Fibroblast of skin of right biceps (primary cell): ENCODE measurements around the gene IL1B.
"Not testable (repeated sequence)": the region's sequence is repeated elsewhere in the genome, so short reads cannot be mapped to it uniquely, and the experiment has no call there.

Source experiments
- DNase-seq: peaks from one replicate; pipeline ENCODE4 v3.0.0-alpha.2; 2013

The IL1B gene

GRCh38 chr2:112849956-112850355 lies 13.4 kb upstream of the IL1B start:
- DNase-seq, result no peak

GRCh38 chr2:112848833-112849232 lies 12.3 kb upstream of the IL1B start:
- DNase-seq, result no peak

GRCh38 chr2:112846031-112846430 lies 9.5 kb upstream of the IL1B start:
- no peak for DNase-seq

GRCh38 chr2:112843836-112844235 lies 7.3 kb upstream of the IL1B start:
- no peak for DNase-seq

GRCh38 chr2:112843288-112843687 lies 6.7 kb upstream of the IL1B start:
- DNase-seq, result no peak

GRCh38 chr2:112841295-112842044 lies 4.9 kb upstream of the IL1B start:
- no peak for DNase-seq

GRCh38 chr2:112840068-112840445 lies 3.5 kb upstream of the IL1B start:
- no peak for DNase-seq

- DNase-seq, result no peak
These were observed 3.0 kb upstream of the IL1B start for GRCh38 chr2:112839407-112840067.

- DNase-seq, result no peak
These were observed 417 bp downstream of the IL1B start for GRCh38 chr2:112836163-112836560.

- DNase-seq, result no peak
These were observed 930 bp downstream of the IL1B start for GRCh38 chr2:112835536-112836162.

- DNase-seq, result no peak
These were observed 1.5 kb downstream of the IL1B start for GRCh38 chr2:112835061-112835501.

- DNase-seq, result no peak
These were observed 2.1 kb downstream of the IL1B start for GRCh38 chr2:112834396-112835037.

- no peak for DNase-seq
These were observed 2.6 kb downstream of the IL1B start for GRCh38 chr2:112833976-112834375.

- DNase-seq, result not testable (repeated sequence)
These were observed 3.0 kb downstream of the IL1B start for GRCh38 chr2:112833639-112833931.

- no peak for DNase-seq
These were observed 3.5 kb downstream of the IL1B start for GRCh38 chr2:112832841-112833638.

- no peak for DNase-seq
These were observed 4.4 kb downstream of the IL1B start for GRCh38 chr2:112831946-112832840.

GRCh38 chr2:112831513-112831845 lies 5.1 kb downstream of the IL1B start:
- DNase-seq, result no peak

- DNase-seq, result no peak
These were observed 5.7 kb downstream of the IL1B start for GRCh38 chr2:112830682-112831512.

- no peak for DNase-seq
These were observed 6.5 kb downstream of the IL1B start for GRCh38 chr2:112829961-112830681.
